GM11168 (cell line): ENCODE measurements around the gene CACNA2D3.

Experiments used
- in situ Hi-C: fragments of 300-500 bp; cut with MboI; formaldehyde crosslinking; loops from one replicate; pipeline ENCODE4 v1.12.0; 2022; ENCODE audit warnings: low sequenced_read_pairs; ENCODE audit not compliant: unreplicated experiment

Gene CACNA2D3

DNA sequence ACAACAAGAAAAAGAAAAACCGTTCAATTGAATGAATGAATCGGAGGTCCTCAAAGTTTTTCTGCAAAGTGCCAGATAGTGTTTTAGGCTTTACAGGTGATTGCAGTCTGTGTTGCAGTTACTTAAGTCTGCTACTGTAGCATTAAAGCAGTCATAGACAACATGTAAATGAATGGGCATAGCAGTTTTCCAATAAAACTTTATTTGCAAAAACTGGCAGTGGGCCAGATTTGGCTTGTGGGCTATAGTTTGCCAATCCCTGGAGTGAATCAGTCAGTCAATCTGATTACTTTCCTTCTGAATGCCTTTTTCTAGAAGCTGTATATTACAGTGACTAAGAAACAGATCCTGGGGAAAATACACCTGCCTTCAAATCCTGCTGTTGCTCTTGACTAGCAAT is 562.9 kb downstream of the CACNA2D3 start:
- in situ Hi-C loops = no loop called here

GRCh38 chr3:54691289-54691771 is 569.0 kb downstream of the CACNA2D3 start:
- in situ Hi-C loops = no loop called here

GRCh38 chr3:54696313-54696712 is 574.0 kb downstream of the CACNA2D3 start:
- in situ Hi-C loops = no loop called here

DNA sequence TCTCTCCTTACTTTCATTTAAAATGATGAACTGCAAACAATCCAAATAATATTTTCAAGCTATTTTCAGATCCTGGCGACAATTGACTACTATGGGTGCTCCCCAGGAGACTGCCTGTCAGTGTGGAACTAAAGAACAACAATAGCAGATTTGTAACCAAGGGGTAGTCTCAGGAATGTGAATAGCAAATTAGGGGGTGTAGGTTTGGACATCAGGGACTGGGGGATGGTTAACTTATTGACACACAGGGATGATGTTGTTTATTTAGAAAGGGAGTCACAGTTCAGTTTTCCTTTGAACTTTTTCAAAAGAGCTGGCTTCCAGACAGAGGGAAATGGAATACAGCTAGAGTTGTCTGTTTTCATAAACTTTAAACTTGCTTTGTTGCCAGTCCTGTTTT is 575.7 kb downstream of the CACNA2D3 start:
- in situ Hi-C loops = no loop called here

GRCh38 chr3:54703923-54704322 is 581.6 kb downstream of the CACNA2D3 start:
- in situ Hi-C loops = no loop called here

DNA sequence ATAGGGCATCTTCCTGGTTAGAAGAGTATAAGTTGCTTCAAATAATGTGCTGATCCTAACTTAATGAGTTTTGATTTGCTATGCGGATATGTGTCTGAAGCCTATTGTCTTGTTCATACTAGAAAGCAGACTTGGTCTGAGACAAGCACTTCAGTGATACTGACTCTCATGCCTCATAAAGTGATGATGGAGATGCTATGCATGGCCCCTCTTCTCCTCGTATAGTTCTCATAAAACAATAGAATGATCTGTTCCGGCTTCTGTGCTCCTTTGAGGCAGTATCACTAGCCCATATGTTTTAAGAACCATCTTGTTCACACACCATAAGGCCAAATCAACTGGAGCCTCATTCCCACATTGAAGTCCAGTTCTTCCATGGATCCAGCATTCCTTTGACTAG is 583.4 kb downstream of the CACNA2D3 start:
- in situ Hi-C loops = no loop called here

DNA sequence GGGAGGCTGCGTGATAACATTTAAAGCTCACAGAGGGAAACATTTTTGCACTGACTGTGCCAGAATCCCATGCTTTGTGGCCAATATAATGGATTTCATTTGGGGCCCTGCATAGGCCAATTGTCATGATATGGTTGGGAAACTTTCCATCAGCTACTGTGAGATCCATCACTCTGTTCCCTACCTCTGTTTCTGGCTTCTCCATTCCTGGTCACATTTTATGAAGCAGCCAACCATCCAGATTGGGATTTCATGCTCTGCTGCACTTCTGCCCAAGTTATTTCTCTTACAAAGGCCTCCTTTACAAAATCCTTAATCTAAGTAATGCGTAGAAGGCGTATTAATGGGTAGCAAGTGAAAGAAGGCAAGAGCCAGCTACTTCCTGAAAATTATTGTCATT is 584.4 kb downstream of the CACNA2D3 start:
- in situ Hi-C loops = no loop called here

- in situ Hi-C loops = no loop called here
Measured at GRCh38 chr3:54709785-54710184, 587.4 kb downstream of the CACNA2D3 start.

GRCh38 chr3:54710954-54711353 is 588.6 kb downstream of the CACNA2D3 start:
- in situ Hi-C loops = no loop called here

- in situ Hi-C loops = no loop called here
Measured at GRCh38 chr3:54712539-54712938, 590.2 kb downstream of the CACNA2D3 start.

GRCh38 chr3:54713031-54713430 is 590.7 kb downstream of the CACNA2D3 start:
- in situ Hi-C loops = no loop called here

DNA sequence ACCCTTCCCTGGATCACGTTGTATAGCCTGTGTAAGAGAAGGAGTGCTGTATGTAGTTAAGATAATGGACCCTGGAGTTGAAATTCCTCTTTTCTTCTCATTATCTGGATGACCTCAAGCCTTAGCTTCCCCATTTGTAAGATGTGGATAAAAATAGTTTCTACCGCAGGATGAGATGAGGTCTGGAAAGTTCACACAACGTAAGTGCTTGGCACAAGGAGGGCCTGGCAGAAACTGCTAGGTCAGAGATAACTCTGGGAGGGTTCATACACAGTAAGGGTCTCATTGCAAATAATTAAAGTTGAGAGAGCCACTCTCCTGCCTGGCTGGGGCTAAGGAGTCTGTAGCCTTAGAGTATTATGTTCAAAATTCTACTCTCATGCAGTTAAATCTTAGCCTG is 591.1 kb downstream of the CACNA2D3 start:
- in situ Hi-C loops = no loop called here

- in situ Hi-C loops = no loop called here
Measured at GRCh38 chr3:54714035-54714434, 591.7 kb downstream of the CACNA2D3 start.

GRCh38 chr3:54717506-54717905 is 595.2 kb downstream of the CACNA2D3 start:
- in situ Hi-C loops = no loop called here

- in situ Hi-C loops = no loop called here
Measured at GRCh38 chr3:54719914-54720313, 597.6 kb downstream of the CACNA2D3 start.

- in situ Hi-C loops = no loop called here
Measured at GRCh38 chr3:54720604-54721003, 598.3 kb downstream of the CACNA2D3 start.

DNA sequence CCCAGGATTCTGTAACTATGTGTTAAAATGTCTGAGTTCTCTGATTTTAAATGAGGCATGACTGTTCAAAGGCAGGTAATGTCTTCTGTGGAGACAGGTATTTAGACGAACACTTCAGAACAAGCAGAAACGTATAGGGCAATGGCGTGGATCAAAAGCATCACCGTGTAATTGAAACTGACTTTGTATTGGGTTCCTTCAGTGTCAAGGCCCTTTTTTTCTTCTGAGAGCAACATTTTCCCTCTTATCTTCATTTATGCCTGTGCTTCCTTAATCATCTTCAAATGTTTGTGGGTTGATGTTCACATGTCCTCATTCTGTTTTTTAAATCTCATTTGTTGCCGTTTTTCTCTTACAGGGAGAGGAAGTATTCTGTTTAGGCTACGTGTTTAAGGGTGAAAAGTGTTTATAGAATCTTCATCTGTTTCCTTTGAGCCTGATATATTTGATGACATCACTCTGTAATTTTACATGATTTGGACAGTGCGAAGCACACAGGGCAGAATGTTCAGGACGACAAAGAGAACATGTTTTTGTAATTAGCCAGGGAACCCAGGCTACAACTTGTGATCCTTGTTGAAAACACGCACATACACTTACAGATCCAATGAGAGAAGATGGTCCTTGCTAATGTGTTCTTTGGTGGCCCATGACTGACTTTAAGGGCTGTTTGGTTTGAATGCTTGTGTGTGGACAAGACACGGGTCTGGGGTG is 609.5 kb downstream of the CACNA2D3 start:
- in situ Hi-C loops = no loop called here

- in situ Hi-C loops = no loop called here
Measured at GRCh38 chr3:54733106-54734006, 611.0 kb downstream of the CACNA2D3 start.

DNA sequence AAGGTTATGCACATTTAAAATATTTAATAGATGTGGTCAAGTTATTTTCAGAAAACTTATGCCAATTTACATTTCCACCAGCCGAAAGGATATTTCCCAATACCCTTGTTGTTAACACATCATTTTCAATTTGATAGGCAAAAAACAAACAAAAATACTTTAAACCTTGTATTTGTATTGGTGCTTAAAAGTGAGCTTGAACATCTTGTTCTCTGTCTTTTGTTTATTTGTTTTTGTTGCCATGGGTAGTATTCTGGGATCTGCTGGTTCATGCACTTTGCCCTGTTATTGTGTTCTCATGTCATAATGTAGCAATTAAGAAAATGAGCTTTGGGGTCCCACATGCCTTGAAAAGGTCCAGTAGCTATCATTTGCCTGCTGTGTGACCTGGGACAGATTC is 614.1 kb downstream of the CACNA2D3 start:
- in situ Hi-C loops = no loop called here

GRCh38 chr3:54743755-54744154 is 621.4 kb downstream of the CACNA2D3 start:
- in situ Hi-C loops = no loop called here

DNA sequence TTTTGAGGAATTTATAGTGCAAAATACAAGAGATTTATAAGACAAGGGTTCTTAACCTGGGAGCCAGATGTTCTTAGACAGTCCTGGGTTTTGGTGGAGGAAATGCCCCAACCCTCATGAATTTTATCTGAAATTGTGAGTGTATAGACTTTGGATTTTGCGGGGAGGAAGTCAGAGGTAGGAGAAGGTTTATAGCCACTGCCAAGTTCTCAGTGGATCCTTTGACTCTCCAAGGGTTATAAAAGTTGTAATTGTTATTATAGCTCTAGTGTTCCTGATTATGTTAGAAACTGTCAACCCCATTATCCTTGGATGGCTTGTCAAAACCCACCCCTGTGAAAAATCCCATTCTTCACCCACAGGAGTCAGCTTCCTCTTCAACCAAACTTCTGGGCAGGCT is 621.9 kb downstream of the CACNA2D3 start:
- in situ Hi-C loops = no loop called here
